ENCODE measurements around the gene ALB.
"Not testable (repeated sequence)": the region's sequence is repeated elsewhere in the genome, so short reads cannot be mapped to it uniquely, and the experiment has no call there.

Gene ALB

GRCh38 chr4:73404042-73404441, at the start of gene ALB:
ALB (plus strand) TSS chr4:73404287; CDS start chr4:73404328, 41 bp downstream.
- no CpG with 5 or more reads among the region's 7 CpGs for WGBS (ENCODE audit: insufficient coverage, insufficient read length)
- no peak for DNase-seq (ENCODE audit: low read depth, low spot score)
- H3K27ac ChIP-seq (ENCODE audit: low read length), result no peak within 1 kb of the TSS
- H3K4me1 ChIP-seq (ENCODE audit: control insufficient read depth, insufficient read depth, low read length), result 0 out of 2 replicates have a peak, but pooled peaks cover 2% of the 10 kb centered on the region
- no peaks in the 10 kb centered on the region for H3K27me3 ChIP-seq (ENCODE audit: control insufficient read depth, insufficient read depth, low read length)
- no peaks in the 10 kb centered on the region for H3K36me3 ChIP-seq (ENCODE audit: control insufficient read depth, insufficient read depth, low read length)
- no peaks in the 10 kb centered on the region for H3K9me3 ChIP-seq (ENCODE audit: control insufficient read depth, insufficient read depth, low read length)
- no peak within 1 kb of the TSS for H3K4me3 ChIP-seq (ENCODE audit: low read length)

GRCh38 chr4:73357174-73357573, 46.9 kb upstream of the ALB start:
- H3K4me1 ChIP-seq (ENCODE audit: control insufficient read depth, insufficient read depth, low read length); H3K27ac ChIP-seq (ENCODE audit: low read length); H3K27me3 ChIP-seq (ENCODE audit: control insufficient read depth, insufficient read depth, low read length); H3K4me3 ChIP-seq (ENCODE audit: low read length); H3K36me3 ChIP-seq (ENCODE audit: control insufficient read depth, insufficient read depth, low read length); DNase-seq (ENCODE audit: low read depth, low spot score); H3K9me3 ChIP-seq (ENCODE audit: control insufficient read depth, insufficient read depth, low read length): not testable (repeated sequence)
- WGBS (ENCODE audit: insufficient coverage, insufficient read length), result no CpG with 5 or more reads among the region's 1 CpG

GRCh38 chr4:73369506-73370199, 34.4 kb upstream of the ALB start:
- H3K27me3 ChIP-seq (ENCODE audit: control insufficient read depth, insufficient read depth, low read length); H3K4me3 ChIP-seq (ENCODE audit: low read length); H3K9me3 ChIP-seq (ENCODE audit: control insufficient read depth, insufficient read depth, low read length); H3K27ac ChIP-seq (ENCODE audit: low read length); H3K36me3 ChIP-seq (ENCODE audit: control insufficient read depth, insufficient read depth, low read length); H3K4me1 ChIP-seq (ENCODE audit: control insufficient read depth, insufficient read depth, low read length): not testable (repeated sequence)
- DNase-seq (ENCODE audit: low read depth, low spot score), result peak; percentile 1
- WGBS (ENCODE audit: insufficient coverage, insufficient read length), result no CpG with 5 or more reads among the region's 8 CpGs

GRCh38 chr4:73375328-73375741, 28.8 kb upstream of the ALB start:
- no peaks in the 10 kb centered on the region for H3K36me3 ChIP-seq (ENCODE audit: control insufficient read depth, insufficient read depth, low read length)

GRCh38 chr4:73376251-73376650, 27.8 kb upstream of the ALB start:
- Histone ChIP-seq H3K27ac (ENCODE audit: low read length) (no peak overlapping the region), H3K9me3 (ENCODE audit: control insufficient read depth, insufficient read depth, low read length) (no peaks in the 10 kb centered on the region)

More at GRCh38 chr4:73375328-73375741, 28.8 kb upstream of the ALB start:
- no CpG with 5 or more reads among the region's 1 CpG for WGBS (ENCODE audit: insufficient coverage, insufficient read length)
- H3K4me3 ChIP-seq (ENCODE audit: low read length), result no peak overlapping the region
- peaks cover under 1% of the 10 kb centered on the region; the same call in 1 of the 2 replicates for H3K9me3 ChIP-seq (ENCODE audit: control insufficient read depth, insufficient read depth, low read length)
- H3K4me1 ChIP-seq (ENCODE audit: control insufficient read depth, insufficient read depth, low read length), result no peaks in the 10 kb centered on the region
- H3K27me3 ChIP-seq (ENCODE audit: control insufficient read depth, insufficient read depth, low read length), result no peaks in the 10 kb centered on the region
- H3K27ac ChIP-seq (ENCODE audit: low read length), result no peak overlapping the region
- no peak for DNase-seq (ENCODE audit: low read depth, low spot score)

GRCh38 chr4:73376976-73377375, 27.1 kb upstream of the ALB start:
- Histone ChIP-seq H3K27ac (ENCODE audit: low read length) (no peak overlapping the region), H3K4me1 (ENCODE audit: control insufficient read depth, insufficient read depth, low read length) (no peaks in the 10 kb centered on the region), H3K27me3 (ENCODE audit: control insufficient read depth, insufficient read depth, low read length) (no peaks in the 10 kb centered on the region), H3K4me3 (ENCODE audit: low read length) (no peak overlapping the region), H3K9me3 (ENCODE audit: control insufficient read depth, insufficient read depth, low read length) (no peaks in the 10 kb centered on the region), H3K36me3 (ENCODE audit: control insufficient read depth, insufficient read depth, low read length) (no peaks in the 10 kb centered on the region)
- DNase-seq (ENCODE audit: low read depth, low spot score), result no peak
- WGBS (ENCODE audit: insufficient coverage, insufficient read length), result no CpG with 5 or more reads among the region's 4 CpGs

More at GRCh38 chr4:73376251-73376650, 27.8 kb upstream of the ALB start:
- H3K4me3 ChIP-seq (ENCODE audit: low read length), result no peak overlapping the region
- H3K27me3 ChIP-seq (ENCODE audit: control insufficient read depth, insufficient read depth, low read length), result no peaks in the 10 kb centered on the region
- no peak for DNase-seq (ENCODE audit: low read depth, low spot score)
- H3K36me3 ChIP-seq (ENCODE audit: control insufficient read depth, insufficient read depth, low read length), result no peaks in the 10 kb centered on the region
- H3K4me1 ChIP-seq (ENCODE audit: control insufficient read depth, insufficient read depth, low read length), result no peaks in the 10 kb centered on the region

- no peak overlapping the region for H3K27ac ChIP-seq (ENCODE audit: low read length)
- WGBS (ENCODE audit: insufficient coverage, insufficient read length), result no CpG with 5 or more reads among the region's 5 CpGs
These were observed 25.2 kb upstream of the ALB start for GRCh38 chr4:73378887-73379286.

GRCh38 chr4:73379946-73380345, 24.1 kb upstream of the ALB start:
- Histone ChIP-seq H3K4me3 (ENCODE audit: low read length) (no peak overlapping the region), H3K36me3 (ENCODE audit: control insufficient read depth, insufficient read depth, low read length) (no peaks in the 10 kb centered on the region), H3K4me1 (ENCODE audit: control insufficient read depth, insufficient read depth, low read length) (no peaks in the 10 kb centered on the region), H3K9me3 (ENCODE audit: control insufficient read depth, insufficient read depth, low read length) (no peaks in the 10 kb centered on the region), H3K27ac (ENCODE audit: low read length) (no peak overlapping the region), H3K27me3 (ENCODE audit: control insufficient read depth, insufficient read depth, low read length) (no peaks in the 10 kb centered on the region)
- DNase-seq (ENCODE audit: low read depth, low spot score), result no peak

More at GRCh38 chr4:73378887-73379286, 25.2 kb upstream of the ALB start:
- H3K4me3 ChIP-seq (ENCODE audit: low read length), result no peak overlapping the region
- no peaks in the 10 kb centered on the region for H3K27me3 ChIP-seq (ENCODE audit: control insufficient read depth, insufficient read depth, low read length)
- no peaks in the 10 kb centered on the region for H3K4me1 ChIP-seq (ENCODE audit: control insufficient read depth, insufficient read depth, low read length)
- no peaks in the 10 kb centered on the region for H3K9me3 ChIP-seq (ENCODE audit: control insufficient read depth, insufficient read depth, low read length)
- no peak for DNase-seq (ENCODE audit: low read depth, low spot score)
- no peaks in the 10 kb centered on the region for H3K36me3 ChIP-seq (ENCODE audit: control insufficient read depth, insufficient read depth, low read length)

GRCh38 chr4:73381214-73381613, 22.9 kb upstream of the ALB start:
- no peak overlapping the region for H3K27ac ChIP-seq (ENCODE audit: low read length)
- DNase-seq (ENCODE audit: low read depth, low spot score), result no peak
- no peaks in the 10 kb centered on the region for H3K36me3 ChIP-seq (ENCODE audit: control insufficient read depth, insufficient read depth, low read length)
- no peaks in the 10 kb centered on the region for H3K27me3 ChIP-seq (ENCODE audit: control insufficient read depth, insufficient read depth, low read length)
- no peaks in the 10 kb centered on the region for H3K9me3 ChIP-seq (ENCODE audit: control insufficient read depth, insufficient read depth, low read length)
- WGBS (ENCODE audit: insufficient coverage, insufficient read length), result no CpG with 5 or more reads among the region's 1 CpG
- no peaks in the 10 kb centered on the region for H3K4me1 ChIP-seq (ENCODE audit: control insufficient read depth, insufficient read depth, low read length)
- no peak overlapping the region for H3K4me3 ChIP-seq (ENCODE audit: low read length)

GRCh38 chr4:73383452-73383851, 20.6 kb upstream of the ALB start:
- no peaks in the 10 kb centered on the region for H3K9me3 ChIP-seq (ENCODE audit: control insufficient read depth, insufficient read depth, low read length)
- no peaks in the 10 kb centered on the region for H3K36me3 ChIP-seq (ENCODE audit: control insufficient read depth, insufficient read depth, low read length)
- no peaks in the 10 kb centered on the region for H3K4me1 ChIP-seq (ENCODE audit: control insufficient read depth, insufficient read depth, low read length)
- H3K27ac ChIP-seq (ENCODE audit: low read length), result no peak overlapping the region
- DNase-seq (ENCODE audit: low read depth, low spot score), result no peak
- no peak overlapping the region for H3K4me3 ChIP-seq (ENCODE audit: low read length)
- WGBS (ENCODE audit: insufficient coverage, insufficient read length), result no CpG with 5 or more reads among the region's 3 CpGs
- no peaks in the 10 kb centered on the region for H3K27me3 ChIP-seq (ENCODE audit: control insufficient read depth, insufficient read depth, low read length)

- Histone ChIP-seq H3K4me3 (ENCODE audit: low read length) (no peak overlapping the region), H3K4me1 (ENCODE audit: control insufficient read depth, insufficient read depth, low read length) (no peaks in the 10 kb centered on the region), H3K27ac (ENCODE audit: low read length) (no peak overlapping the region), H3K36me3 (ENCODE audit: control insufficient read depth, insufficient read depth, low read length) (no peaks in the 10 kb centered on the region), H3K9me3 (ENCODE audit: control insufficient read depth, insufficient read depth, low read length) (no peaks in the 10 kb centered on the region), H3K27me3 (ENCODE audit: control insufficient read depth, insufficient read depth, low read length) (no peaks in the 10 kb centered on the region)
- DNase-seq (ENCODE audit: low read depth, low spot score), result no peak
These were observed 16.5 kb upstream of the ALB start for GRCh38 chr4:73387552-73387951.

Data from iPS DF 6.9 (cell line).